ENCODE results near the gene CXCL16. TPM values are rescaled to one million over a fixed set of nuclear protein-coding genes. Genes with fewer than 3 reads are reported as not detected.
A peak's percentile ranks its signal among the peaks of the same experiment; 100 is the strongest.

CXCL16 gene
- total RNA-seq, 1 donor from 2014 or later, result 2.2 TPM

GRCh38 chr17:4747847-4748246 is 8.1 kb upstream of the CXCL16 start:
- no peaks in the 10 kb centered on the region for H3K79me2 ChIP-seq (ENCODE audit: insufficient read depth, low read length)
- no peaks in the 10 kb centered on the region for H3K36me3 ChIP-seq (ENCODE audit: insufficient read depth, low read length)
- H3K27me3 Mint-ChIP-seq (ENCODE audit: low read depth, unreplicated experiment), result peaks cover 55% of the 10 kb centered on the region
- no peak overlapping the region for H3K27ac Mint-ChIP-seq (ENCODE audit: unreplicated experiment)
- no peak for DNase-seq (ENCODE audit: low read depth)
- peaks cover 39% of the 10 kb centered on the region for H3K27me3 ChIP-seq (ENCODE audit: insufficient read depth, low read length)
- no peak for TF ChIP-seq CTCF (IDR thresholded peaks at IDR 0.05; ENCODE audit: insufficient read depth, low read depth, low read length)
- TF ChIP-seq EZH2 (IDR thresholded peaks at IDR 0.05; ENCODE audit: insufficient read depth, low read length), result no peak
- H4K20me1 ChIP-seq (ENCODE audit: insufficient read depth, low read length), result no peaks in the 10 kb centered on the region
- H3K4me3 Mint-ChIP-seq (ENCODE audit: unreplicated experiment), result no peak overlapping the region
- no peaks in the 10 kb centered on the region for H3K9me3 ChIP-seq (ENCODE audit: insufficient read depth, low read depth, low read length)
- no peaks in the 10 kb centered on the region for H3K4me1 ChIP-seq (ENCODE audit: insufficient read depth, low read length)
- no peak overlapping the region for H3K9ac ChIP-seq (ENCODE audit: low read length)
- peaks cover 2% of the 10 kb centered on the region for H3K9me3 Mint-ChIP-seq (ENCODE audit: unreplicated experiment)
- FAIRE-seq, result no peak
- H3K36me3 Mint-ChIP-seq (ENCODE audit: low read depth, unreplicated experiment), result no peaks in the 10 kb centered on the region
- H3K4me3 ChIP-seq (ENCODE audit: insufficient read depth, low read depth, low read length), result no peak overlapping the region
- no peak overlapping the region for H3K27ac ChIP-seq (ENCODE audit: low read depth, low read length)
- H2AFZ ChIP-seq (ENCODE audit: low read depth, low read length), result no peak overlapping the region
- no peak overlapping the region for H3K4me2 ChIP-seq (ENCODE audit: low read length)
- H3K4me1 Mint-ChIP-seq (ENCODE audit: low read depth, unreplicated experiment), result no peaks in the 10 kb centered on the region

GRCh38 chr17:4744999-4745969 is 5.6 kb upstream of the CXCL16 start:
- Histone ChIP-seq H3K9ac (ENCODE audit: low read length) (no peak overlapping the region), H3K4me1 (ENCODE audit: insufficient read depth, low read length) (no peaks in the 10 kb centered on the region), H3K36me3 (ENCODE audit: insufficient read depth, low read length) (no peaks in the 10 kb centered on the region), H2AFZ (ENCODE audit: low read depth, low read length) (peak overlapping the region; percentile 34), H3K4me2 (ENCODE audit: low read length) (peak overlapping the region; percentile 36), H3K9me3 (ENCODE audit: insufficient read depth, low read depth, low read length) (no peaks in the 10 kb centered on the region), H3K79me2 (ENCODE audit: insufficient read depth, low read length) (no peaks in the 10 kb centered on the region), H4K20me1 (ENCODE audit: insufficient read depth, low read length) (no peaks in the 10 kb centered on the region), H3K27ac (ENCODE audit: low read depth, low read length) (no peak overlapping the region), H3K4me3 (ENCODE audit: insufficient read depth, low read depth, low read length) (no peak overlapping the region), H3K27me3 (ENCODE audit: insufficient read depth, low read length) (peaks cover 44% of the 10 kb centered on the region)
- FAIRE-seq (no peak), DNase-seq (ENCODE audit: low read depth) (no peak)
- H3K36me3 Mint-ChIP-seq (ENCODE audit: low read depth, unreplicated experiment), result peaks cover 1% of the 10 kb centered on the region
- peaks cover 69% of the 10 kb centered on the region for H3K27me3 Mint-ChIP-seq (ENCODE audit: low read depth, unreplicated experiment)
- no peaks in the 10 kb centered on the region for H3K4me1 Mint-ChIP-seq (ENCODE audit: low read depth, unreplicated experiment)
- H3K4me3 Mint-ChIP-seq (ENCODE audit: unreplicated experiment), result no peak overlapping the region
- peaks cover 2% of the 10 kb centered on the region for H3K9me3 Mint-ChIP-seq (ENCODE audit: unreplicated experiment)
- TF ChIP-seq CTCF (IDR thresholded peaks at IDR 0.05; ENCODE audit: insufficient read depth, low read depth, low read length) (no peak), EZH2 (IDR thresholded peaks at IDR 0.05; ENCODE audit: insufficient read depth, low read length) (peak; percentile 29)
- no peak overlapping the region for H3K27ac Mint-ChIP-seq (ENCODE audit: unreplicated experiment)

DNA sequence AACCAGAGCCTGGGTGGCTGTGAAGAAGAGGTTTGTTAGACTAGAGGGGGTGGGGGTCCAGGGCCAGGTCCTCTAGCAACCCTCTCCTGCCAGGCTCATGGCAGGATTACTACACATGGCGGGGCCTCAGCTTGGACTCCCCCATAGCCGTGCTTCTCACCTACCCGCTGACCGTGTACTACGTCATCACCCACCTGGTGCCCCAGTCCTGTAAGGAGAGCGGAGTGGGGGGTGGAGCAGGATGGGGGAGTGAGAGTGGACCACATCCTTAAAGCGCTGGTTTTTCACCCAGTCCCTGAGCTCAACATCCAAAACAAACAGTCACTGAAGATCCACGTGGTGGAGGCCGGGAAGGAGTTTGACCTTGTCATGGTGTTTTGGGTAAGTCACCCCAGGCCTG is 4.2 kb upstream of the CXCL16 start:
- H3K27ac ChIP-seq (ENCODE audit: low read depth, low read length), result no peak overlapping the region
- no peaks in the 10 kb centered on the region for H3K36me3 ChIP-seq (ENCODE audit: insufficient read depth, low read length)

More for the DNA sequence above, 4.2 kb upstream of the CXCL16 start:
- Histone ChIP-seq H3K9ac (ENCODE audit: low read length) (no peak overlapping the region), H2AFZ (ENCODE audit: low read depth, low read length) (no peak overlapping the region), H3K9me3 (ENCODE audit: insufficient read depth, low read depth, low read length) (no peaks in the 10 kb centered on the region), H4K20me1 (ENCODE audit: insufficient read depth, low read length) (no peaks in the 10 kb centered on the region), H3K4me2 (ENCODE audit: low read length) (no peak overlapping the region), H3K27me3 (ENCODE audit: insufficient read depth, low read length) (peaks cover 48% of the 10 kb centered on the region), H3K4me3 (ENCODE audit: insufficient read depth, low read depth, low read length) (no peak overlapping the region), H3K4me1 (ENCODE audit: insufficient read depth, low read length) (peaks cover 5% of the 10 kb centered on the region), H3K79me2 (ENCODE audit: insufficient read depth, low read length) (no peaks in the 10 kb centered on the region)
- DNase-seq (ENCODE audit: low read depth) (no peak), FAIRE-seq (no peak)
- H3K27me3 Mint-ChIP-seq (ENCODE audit: low read depth, unreplicated experiment), result peaks cover 66% of the 10 kb centered on the region
- H3K27ac Mint-ChIP-seq (ENCODE audit: unreplicated experiment), result no peak overlapping the region
- H3K9me3 Mint-ChIP-seq (ENCODE audit: unreplicated experiment), result peaks cover 2% of the 10 kb centered on the region
- peaks cover 4% of the 10 kb centered on the region for H3K36me3 Mint-ChIP-seq (ENCODE audit: low read depth, unreplicated experiment)
- H3K4me1 Mint-ChIP-seq (ENCODE audit: low read depth, unreplicated experiment), result no peaks in the 10 kb centered on the region
- H3K4me3 Mint-ChIP-seq (ENCODE audit: unreplicated experiment), result no peak overlapping the region
- TF ChIP-seq CTCF (IDR thresholded peaks at IDR 0.05; ENCODE audit: insufficient read depth, low read depth, low read length) (no peak), EZH2 (IDR thresholded peaks at IDR 0.05; ENCODE audit: insufficient read depth, low read length) (no peak)

Data from astrocyte (in vitro differentiated cells and primary cell).